HT1080 (cell line): Measurements from ENCODE around the gene RAMP1. TPM values are rescaled to one million over a fixed set of nuclear protein-coding genes. Genes with fewer than 3 reads are reported as not detected.
"Not testable (repeated sequence)": the region's sequence is repeated elsewhere in the genome, so short reads cannot be mapped to it uniquely, and the experiment has no call there.

Experiments
- DNase-seq: peaks from one replicate; pipeline ENCODE4 v3.0.0-alpha.2; 2015; ENCODE audit warnings: low read depth
- small RNA-seq: library from RNA; depleted of rRNA; stranded (forward); fragments of <200 nt; gene quantifications from one replicate; pipeline ENCODE3, GENCODE V24; 2014
- total RNA-seq: library from RNA; depleted of rRNA; stranded (reverse); fragments of >200 nt; shearing (Covaris generic); gene quantifications from 2 replicates; pipeline ENCODE4 v1.2.3, GENCODE V29; 2014; rRNA removed

RAMP1 gene
- total RNA-seq, 1 experiment from 2014 or later, result not detected

DNA sequence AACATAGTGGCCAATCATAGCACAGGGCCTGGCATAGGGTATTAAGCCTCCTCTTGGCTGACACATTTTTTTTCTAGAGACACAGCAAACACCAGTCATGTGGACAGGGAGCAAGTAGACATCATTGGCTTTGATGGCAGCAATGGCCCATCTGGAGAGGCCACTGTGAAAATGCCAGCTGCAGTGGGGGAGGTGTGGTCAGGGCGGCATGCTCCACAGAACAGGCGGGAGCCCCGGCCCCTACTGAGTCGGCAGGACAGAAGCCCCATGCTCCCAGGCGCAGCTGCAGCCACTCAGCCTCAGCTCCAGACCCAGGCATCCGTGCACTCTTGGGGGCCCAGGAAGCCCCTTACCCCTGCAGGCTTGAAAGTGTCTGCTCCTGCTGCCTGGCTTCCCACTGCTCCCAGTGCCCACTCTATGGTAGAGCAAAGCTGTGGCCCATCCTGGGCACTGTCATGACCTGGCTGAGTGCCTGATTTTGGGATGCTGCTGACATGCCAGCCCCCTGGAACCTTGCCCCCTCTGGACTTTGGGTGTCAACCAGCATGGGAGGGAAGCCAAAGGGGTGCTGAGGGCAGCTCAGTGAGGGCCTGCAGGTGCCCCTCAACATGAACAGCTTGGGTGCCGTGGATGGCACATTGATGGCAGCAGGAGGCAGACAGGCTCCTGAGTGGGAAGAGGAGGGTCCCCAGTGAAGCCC is 84.1 kb downstream of the RAMP1 start:
- no peak for DNase-seq

DNA sequence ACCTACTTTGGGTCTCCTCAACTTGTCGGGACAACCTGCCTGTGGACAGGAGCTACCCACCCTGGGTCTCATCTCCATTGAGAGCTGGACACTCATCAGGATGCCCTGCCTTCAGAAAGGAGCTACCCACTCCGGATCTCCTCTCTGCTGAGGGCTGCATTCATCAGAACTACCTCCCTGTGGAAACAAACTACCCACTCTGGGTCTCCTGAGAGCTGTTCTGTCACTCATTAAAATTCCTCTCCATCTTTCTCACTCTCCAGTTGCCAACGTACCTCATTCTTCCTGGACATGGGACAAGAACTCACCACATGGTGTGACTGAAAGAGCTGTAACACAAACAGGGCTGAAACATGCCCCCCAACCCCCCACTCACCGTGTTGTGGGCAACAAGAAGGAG is 84.9 kb downstream of the RAMP1 start:
- no peak for DNase-seq

DNA sequence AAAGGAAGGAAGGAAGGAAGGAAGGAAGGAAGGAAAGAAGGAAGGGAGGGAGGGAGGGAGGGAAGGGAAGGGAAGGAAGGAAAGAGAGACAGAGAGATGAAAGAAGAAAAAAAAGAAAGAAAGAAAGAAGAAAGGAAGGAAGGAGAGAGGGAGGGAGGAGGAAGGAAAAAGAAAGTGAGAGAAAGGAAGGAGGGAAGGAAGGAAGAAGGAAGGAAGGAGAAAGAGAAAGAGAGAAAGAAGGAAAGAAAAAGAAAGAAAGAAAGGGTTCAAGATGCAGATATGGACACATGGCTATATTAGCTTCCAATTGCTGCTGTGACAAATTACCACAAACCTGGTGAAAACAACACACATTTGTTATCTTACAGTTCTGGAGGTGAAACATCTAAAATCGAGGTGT is 87.0 kb downstream of the RAMP1 start:
- no peak for DNase-seq

DNA sequence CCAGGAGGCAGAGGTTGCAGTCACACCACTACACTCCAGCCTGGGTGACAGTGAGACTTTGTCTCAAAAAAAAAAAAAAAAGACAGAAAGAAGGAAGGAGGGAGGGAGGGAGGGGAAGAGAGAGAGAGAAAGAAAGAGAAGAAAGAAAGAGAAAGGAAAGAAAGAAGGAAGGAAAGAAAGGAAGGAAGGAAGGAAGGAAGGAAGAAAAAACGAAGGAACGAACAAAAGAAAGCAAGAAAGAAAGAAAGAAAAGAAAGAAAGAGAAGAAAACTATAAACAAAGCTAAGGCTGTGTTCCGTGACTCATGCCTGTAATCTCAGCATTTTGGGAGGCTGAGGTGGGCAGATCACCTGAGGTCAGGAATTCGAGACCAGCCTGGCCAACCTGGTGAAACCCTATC is 91.9 kb downstream of the RAMP1 start:
- DNase-seq, result not testable (repeated sequence)

DNA sequence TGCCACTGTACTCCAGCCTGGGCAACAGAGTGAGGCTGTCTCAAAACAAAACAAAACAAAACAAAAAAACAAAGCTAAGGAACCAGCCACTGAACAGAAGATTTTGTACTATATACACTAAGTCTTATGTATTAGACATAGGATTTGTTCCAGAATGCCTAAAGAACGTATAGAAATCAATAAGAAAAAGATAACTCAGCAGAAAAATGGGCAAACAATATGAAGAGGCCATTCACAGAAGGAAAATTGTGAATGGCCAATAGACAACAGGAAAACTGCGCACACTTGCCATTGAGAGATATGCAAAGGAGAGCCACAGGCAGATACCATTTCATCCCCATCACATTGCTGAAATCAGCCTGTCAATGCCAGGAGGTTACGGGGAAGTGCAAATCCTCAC is 92.5 kb downstream of the RAMP1 start:
- no peak for DNase-seq

DNA sequence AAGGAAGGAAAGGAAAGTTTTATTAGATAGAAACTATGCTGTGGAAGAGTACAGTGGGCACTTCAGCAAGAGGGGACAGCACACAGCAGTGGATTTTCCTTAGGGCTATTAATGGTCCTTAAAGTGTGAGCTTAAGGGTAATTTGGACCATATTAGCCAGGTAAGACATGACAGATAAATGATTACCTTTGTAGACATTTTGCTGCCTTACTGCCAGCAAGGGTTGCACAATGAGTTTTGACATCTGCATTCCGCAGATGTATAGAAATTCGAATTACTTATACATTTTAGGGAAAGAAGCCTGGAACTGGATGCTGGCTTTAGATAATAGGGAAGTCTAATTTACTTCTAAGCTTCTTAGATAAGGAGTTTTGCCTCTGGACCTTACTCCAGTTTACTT is 93.4 kb downstream of the RAMP1 start:
- no peak for DNase-seq

DNA sequence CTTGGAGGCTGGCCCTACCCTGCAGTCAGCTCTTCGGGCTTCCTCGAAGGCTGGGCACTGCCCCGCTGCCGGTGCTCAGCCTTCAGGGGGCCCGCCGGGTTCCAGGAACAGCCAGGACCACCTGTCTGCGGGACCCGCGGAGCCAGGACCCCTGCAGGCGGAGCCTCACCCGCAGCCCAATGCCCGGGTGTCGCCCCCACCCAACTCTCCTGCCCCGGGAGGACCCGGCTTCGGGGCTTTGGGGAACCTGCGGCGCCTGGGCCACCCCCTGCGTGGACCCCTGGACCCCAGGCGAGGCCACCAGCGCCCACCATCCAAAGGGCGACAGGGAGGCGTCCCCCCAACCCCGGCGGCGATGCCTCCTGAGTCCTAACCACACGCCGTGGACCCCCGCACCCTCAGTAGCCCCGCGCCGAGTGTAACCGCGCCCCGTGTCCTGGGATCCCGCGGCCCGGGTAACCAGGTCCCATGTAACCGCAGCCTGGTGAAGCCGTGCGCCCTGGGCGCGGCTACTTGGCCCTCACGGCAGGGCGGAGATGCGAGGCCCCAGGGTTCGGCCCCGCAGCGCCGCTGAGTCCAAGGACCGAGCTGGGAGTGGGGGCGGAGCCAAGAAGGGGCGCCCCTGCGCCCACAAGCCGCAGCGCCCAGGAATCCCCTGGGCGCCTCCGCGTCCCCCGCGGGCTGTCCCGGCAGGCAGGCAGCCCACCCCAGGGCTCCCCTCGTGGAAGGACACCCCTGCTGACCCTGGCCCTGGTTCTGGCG is 96.4 kb downstream of the RAMP1 start:
- DNase-seq, result no peak

DNA sequence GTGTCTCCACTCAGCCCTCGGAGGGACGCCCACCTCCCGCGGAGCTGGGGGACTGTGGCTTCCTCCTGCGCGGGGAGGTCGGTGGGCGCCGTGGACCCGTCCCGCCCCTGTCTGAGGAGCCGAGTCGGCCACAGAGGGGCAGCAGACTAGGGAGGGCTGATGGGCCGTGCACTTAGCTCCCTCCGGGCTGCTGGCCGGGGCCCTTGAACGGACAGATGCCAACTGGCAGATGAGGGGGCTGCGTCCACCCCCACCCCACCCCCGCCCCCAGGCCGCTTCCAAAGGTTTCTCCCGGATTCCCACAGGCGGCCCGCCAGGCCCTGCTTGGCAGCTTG is 96.9 kb downstream of the RAMP1 start:
- DNase-seq, result no peak

DNA sequence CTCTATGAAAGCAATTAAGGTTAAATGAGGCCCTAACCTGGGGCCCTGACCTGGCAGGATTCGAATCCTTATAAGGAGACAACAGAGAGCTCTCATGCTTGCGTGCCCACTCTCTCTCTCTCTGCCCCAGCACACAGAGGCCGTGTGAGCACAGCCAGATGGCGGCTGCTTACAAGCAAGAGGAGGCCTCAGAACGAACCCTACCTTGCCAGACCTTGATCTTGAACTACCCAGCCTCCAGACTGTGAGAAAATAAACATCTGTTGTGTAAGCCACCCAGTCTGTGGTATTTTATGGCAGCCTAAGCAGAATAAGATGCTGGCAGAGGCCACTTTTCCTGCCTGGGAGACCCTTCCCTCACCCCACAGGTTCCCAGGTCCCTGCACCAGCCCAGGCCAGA is 102.2 kb downstream of the RAMP1 start:
- DNase-seq, result no peak

Small RNA genes within 50 kb of the gene (small RNA-seq; reads per million reads assigned to genes)
- not detected for gene RF00157

Other genes starting within 250 kb of the RAMP1 start
- gene LRRFIP1, start 232.0 kb upstream of the RAMP1 start, total RNA-seq, result 60.7 and 76.9 TPM in 2 replicates
- gene RBM44, start 60.8 kb upstream of the RAMP1 start, total RNA-seq, result 0.32 and 0.40 TPM in 2 replicates
- gene UBE2F, start 107.4 kb downstream of the RAMP1 start, total RNA-seq, result 71.4 and 77.4 TPM in 2 replicates
- gene SCLY, start 201.4 kb downstream of the RAMP1 start, total RNA-seq, result 49.4 and 51.2 TPM in 2 replicates
- gene ESPNL, start 240.7 kb downstream of the RAMP1 start, total RNA-seq, result 0.27 and 0.85 TPM in 2 replicates